Measurements from ENCODE around the gene COG2.
"Not testable (repeated sequence)": the region's sequence is repeated elsewhere in the genome, so short reads cannot be mapped to it uniquely, and the experiment has no call there.

The COG2 gene, protein sequence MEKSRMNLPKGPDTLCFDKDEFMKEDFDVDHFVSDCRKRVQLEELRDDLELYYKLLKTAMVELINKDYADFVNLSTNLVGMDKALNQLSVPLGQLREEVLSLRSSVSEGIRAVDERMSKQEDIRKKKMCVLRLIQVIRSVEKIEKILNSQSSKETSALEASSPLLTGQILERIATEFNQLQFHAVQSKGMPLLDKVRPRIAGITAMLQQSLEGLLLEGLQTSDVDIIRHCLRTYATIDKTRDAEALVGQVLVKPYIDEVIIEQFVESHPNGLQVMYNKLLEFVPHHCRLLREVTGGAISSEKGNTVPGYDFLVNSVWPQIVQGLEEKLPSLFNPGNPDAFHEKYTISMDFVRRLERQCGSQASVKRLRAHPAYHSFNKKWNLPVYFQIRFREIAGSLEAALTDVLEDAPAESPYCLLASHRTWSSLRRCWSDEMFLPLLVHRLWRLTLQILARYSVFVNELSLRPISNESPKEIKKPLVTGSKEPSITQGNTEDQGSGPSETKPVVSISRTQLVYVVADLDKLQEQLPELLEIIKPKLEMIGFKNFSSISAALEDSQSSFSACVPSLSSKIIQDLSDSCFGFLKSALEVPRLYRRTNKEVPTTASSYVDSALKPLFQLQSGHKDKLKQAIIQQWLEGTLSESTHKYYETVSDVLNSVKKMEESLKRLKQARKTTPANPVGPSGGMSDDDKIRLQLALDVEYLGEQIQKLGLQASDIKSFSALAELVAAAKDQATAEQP

GRCh38 chr1:230642263-230642959 is at the start of gene COG2:
Gene COG2 (plus strand): TSS chr1:230642481. CDS start chr1:230642607, 126 bp downstream.
- DNase-seq: peak; percentile 74

DNA sequence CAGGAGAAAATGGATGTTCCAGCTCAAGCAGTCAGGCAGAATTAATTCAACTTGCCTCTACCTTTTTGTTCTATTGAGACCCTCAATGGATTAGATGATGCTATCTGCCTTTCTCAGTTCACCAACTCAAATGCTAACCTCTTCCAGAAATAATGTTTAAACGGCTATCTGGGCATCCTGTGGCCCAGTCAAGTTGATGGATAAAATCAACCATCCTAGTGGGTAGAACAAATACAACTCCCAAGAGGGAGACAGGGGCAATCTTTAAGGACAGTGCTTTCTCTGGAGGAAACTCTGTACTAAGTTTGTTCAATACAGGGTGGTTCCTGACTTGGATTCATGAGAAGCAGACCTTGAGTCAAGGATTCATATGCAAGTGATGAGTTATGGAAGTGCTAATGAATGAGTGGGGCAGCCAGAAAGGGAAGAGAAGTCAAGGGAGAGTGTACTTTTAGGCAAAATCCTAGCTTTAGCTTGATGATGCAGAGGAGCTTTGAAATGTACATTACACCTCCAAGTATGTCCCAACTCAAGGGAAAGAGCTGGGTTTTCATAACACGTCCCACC is 49.4 kb upstream of the COG2 start:
- DNase-seq: no peak

- DNase-seq: no peak
Measured at GRCh38 chr1:230594214-230594773, 48.0 kb upstream of the COG2 start.

- no peak for DNase-seq
Measured at GRCh38 chr1:230595181-230595580, 47.1 kb upstream of the COG2 start.

DNA sequence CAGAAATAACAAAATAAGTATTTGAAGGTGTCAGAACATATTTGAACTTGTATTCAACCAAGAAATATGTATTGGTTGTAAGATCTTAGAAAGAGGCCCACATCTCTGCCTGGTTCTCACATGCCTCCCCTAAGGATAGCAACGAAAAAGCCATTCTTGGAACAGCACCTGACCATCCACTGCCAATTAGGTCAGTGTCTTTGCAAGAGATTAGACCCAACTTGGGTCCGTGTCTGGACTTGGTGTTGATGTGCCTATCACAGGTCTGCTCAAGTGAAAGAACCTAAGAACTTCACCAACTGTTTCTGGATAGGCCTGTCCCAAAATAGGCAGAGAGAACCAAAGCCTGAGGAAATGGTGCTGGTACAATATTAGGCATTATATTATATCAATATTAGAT is 46.0 kb upstream of the COG2 start:
- DNase-seq: no peak

- DNase-seq: no peak
Measured at GRCh38 chr1:230598745-230599144, 43.5 kb upstream of the COG2 start.

DNA sequence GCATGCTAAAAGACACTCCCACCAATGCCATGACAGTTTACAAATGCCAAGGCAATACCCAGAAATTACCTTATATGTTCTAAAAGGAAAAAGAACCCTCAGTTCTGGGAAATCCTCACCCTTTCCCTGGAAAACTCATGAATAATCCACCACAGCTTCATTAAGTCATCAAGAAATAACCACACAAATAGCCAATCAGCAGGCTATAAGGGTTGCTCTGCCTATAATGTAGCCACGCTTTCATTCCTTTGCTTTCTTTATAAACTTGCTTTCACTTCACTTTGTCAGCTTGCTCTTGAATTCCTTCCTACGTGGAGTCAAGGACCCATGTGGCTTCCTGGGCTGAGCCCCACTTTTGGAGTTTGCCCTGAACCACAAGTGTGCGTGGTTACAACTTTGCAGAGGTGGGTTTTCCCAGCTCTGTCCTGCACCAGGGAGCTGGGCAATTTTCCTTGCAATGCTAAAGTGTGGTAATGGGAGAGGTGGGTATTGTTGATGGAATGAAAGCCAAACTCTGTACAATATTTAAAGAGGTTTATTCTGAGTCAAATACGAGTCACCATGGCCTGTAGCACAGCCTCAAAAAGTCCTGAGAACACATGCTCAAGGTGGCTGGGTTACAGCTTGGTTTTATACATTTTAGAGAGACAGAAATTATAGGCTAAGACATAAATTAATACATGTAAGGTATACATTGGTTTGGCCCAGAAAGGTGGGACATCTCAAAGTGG is 42.2 kb upstream of the COG2 start:
- no peak for DNase-seq

GRCh38 chr1:230600657-230601400 is 41.5 kb upstream of the COG2 start:
- not testable (repeated sequence) for DNase-seq

DNA sequence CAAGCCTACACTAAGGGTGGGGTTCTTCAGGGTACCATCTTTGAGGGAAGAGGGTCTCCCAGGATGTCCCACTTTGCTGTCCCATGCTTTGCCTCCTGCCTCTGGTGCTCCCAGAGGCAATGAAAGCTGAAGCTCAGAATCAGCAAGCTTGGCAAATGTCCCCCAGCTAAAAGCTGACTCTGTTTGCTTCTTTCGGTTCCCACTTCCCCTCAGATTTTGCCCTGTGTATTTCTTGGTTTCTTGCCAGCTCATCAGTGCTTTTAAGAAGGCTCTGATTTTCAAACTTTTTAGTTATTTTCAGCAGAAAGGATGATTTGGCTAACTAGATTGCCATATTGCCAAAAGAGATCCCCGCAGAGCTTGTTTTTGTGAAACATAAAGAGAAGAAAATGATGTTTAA is 33.1 kb upstream of the COG2 start:
- DNase-seq: no peak

GRCh38 chr1:230610589-230610988 is 31.7 kb upstream of the COG2 start:
- no peak for DNase-seq

GRCh38 chr1:230611128-230611877 is 31.0 kb upstream of the COG2 start:
- DNase-seq: no peak

GRCh38 chr1:230611878-230612235 is 30.4 kb upstream of the COG2 start:
- no peak for DNase-seq

- no peak for DNase-seq
Measured at GRCh38 chr1:230612651-230613050, 29.6 kb upstream of the COG2 start.

DNA sequence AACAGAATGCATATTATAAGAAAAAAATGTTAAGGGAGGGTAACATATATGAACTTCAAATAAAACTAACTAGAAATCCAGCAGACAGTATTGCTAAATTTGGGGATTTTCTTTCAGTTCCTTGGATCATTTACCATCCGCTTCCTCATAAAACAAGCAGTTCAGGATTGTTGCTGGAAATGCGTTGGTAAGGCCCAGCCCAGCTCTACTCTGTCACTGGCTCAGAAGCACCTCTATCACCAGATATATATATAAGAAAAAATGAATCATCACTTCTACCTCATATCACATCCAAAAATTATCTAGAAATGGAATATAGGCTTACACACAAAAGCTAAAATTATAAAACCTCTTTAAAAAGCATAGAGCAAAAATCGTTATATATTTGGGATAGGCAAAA is 28.2 kb upstream of the COG2 start:
- no peak for DNase-seq

DNA sequence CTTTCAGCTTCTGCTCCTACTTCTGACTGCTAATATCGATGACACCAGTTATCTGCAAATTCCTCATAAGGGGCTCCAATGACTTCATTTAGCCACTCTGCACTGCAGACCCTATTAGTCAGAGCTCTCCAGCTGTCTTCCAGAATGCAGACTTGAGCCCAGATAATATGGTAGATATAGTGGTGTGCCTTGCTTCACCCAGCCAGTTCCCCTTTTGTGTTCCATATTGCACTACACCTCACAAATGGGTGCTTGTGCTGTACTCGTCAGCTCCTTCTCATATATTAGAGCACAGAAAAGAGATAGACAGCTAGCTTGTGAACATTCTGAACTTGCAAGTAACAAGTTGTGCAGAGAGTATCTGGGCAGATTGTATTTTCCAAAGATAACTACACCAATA is 23.7 kb upstream of the COG2 start:
- no peak for DNase-seq

DNA sequence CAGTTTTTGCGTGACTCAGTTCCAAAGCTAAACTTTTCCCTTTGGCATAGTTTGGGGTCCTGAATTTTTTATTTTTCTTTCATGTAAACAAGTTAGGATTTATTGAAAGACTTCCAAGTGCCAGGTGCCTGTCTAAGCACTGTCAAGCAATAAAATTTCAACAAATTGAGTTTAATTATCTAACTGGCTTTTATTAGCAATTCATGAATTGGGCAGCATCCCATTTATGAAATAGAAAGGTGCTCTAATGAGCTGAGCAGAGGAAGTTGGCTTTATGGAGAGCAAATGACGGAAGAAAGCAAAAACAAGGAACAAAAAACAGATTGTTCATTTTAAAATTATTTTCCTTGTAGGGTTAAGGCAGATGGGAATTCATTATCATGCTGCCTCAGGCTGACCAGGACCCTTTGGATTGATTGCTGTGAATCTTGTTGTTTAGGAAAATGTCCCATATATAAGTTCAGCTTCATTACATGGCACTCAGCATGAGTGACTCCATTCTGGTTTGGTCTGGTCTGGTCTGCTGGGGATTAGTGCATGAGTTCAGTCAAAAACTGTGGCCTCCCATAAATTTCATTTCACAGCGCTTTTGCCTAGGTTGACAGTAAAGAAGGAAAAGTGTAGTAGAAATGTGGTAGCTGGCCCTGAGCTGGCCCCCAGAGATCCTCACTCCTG is 21.5 kb upstream of the COG2 start:
- DNase-seq: no peak

GRCh38 chr1:230621324-230622030 is 20.8 kb upstream of the COG2 start:
- no peak for DNase-seq

- no peak for DNase-seq
Measured at GRCh38 chr1:230622151-230622550, 20.1 kb upstream of the COG2 start.

DNA sequence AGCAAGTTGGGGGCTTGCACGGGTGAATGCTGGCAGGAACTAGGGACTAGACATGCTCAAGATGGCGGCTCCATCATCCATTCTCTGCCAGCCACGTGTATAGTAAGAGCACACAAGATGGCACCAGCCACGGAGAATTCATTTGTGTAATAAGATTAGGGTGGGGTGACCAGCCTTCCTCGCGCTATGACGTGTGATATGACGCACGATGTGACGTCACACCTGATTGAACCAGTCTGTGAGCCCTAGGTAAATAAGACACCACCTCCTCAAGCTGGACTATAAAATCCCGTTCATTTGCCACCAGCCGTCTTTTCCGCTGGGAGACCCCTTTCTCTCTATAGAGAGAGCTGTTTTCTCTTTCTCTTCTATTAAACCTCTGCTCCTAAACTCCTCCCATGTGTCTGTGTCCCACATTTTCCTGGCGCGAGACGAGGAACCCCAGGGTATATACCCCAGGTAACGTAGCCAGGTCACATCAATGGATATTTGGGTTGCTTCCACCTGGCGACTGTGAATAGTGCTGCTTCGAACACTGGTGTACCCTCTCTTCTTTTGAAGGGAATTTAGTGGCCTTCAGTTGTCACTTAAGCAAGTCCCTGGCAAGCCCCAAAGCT is 18.1 kb upstream of the COG2 start:
- DNase-seq: no peak
